Activated T-helper 2 cell treated with anti-CD3 and anti-CD28 coated beads, Interferon-gamma antibody, Interleukin-2, Interleukin-4, amounts not matched to agents 10 μg/mL and 5 μg/mL and 100 μg/mL, durations not matched to agents 14 hours and 24 hours and 36 hours (primary cell): ENCODE measurements around the gene ATP13A3. TPM values are rescaled to one million over a fixed set of nuclear protein-coding genes. Genes with fewer than 3 reads are reported as not detected.
"Not testable (repeated sequence)": the region's sequence is repeated elsewhere in the genome, so short reads cannot be mapped to it uniquely, and the experiment has no call there.

ENCODE experiments used
- DNase-seq: peaks from one replicate; pipeline ENCODE4 v3.0.0; 2021; ENCODE audit warnings: low spot score
- H3K27ac Mint-ChIP-seq: one replicate; pipeline ENCODE4 v1.8.0; 2021; ENCODE audit warnings: mixed read lengths
- H3K27me3 Mint-ChIP-seq: one replicate; pipeline ENCODE4 v1.8.0; 2021; ENCODE audit warnings: low read depth, mixed read lengths
- H3K36me3 Mint-ChIP-seq: one replicate; pipeline ENCODE4 v1.8.0; 2021; ENCODE audit warnings: low read depth, mixed read lengths
- H3K4me1 Mint-ChIP-seq: one replicate; pipeline ENCODE4 v1.8.0; 2021; ENCODE audit warnings: low read depth, mixed read lengths
- H3K4me3 Mint-ChIP-seq: one replicate; pipeline ENCODE4 v1.8.0; 2021; ENCODE audit warnings: low read depth, mild to moderate bottlenecking, moderate library complexity, mixed read lengths
- H3K9me3 Mint-ChIP-seq: one replicate; pipeline ENCODE4 v1.8.0; 2021; ENCODE audit warnings: mixed read lengths
- intact Hi-C: fragments of 100-400 bp; cut with micrococcal nuclease; formaldehyde crosslinking; loops from one replicate; pipeline ENCODE4 v1.15.1; 2023
- total RNA-seq: library from RNA; stranded (reverse); gene quantifications from 2 replicates; pipeline ENCODE4 v1.2.3, GENCODE V29; 2022

ATP13A3 gene
- total RNA-seq, 1 donor from 2014 or later: 136 TPM

- peaks cover 52% of the 10 kb centered on the region for H3K36me3 Mint-ChIP-seq
- H3K9me3 Mint-ChIP-seq, DNase-seq, intact Hi-C loops, H3K4me3 Mint-ChIP-seq, H3K27ac Mint-ChIP-seq, H3K27me3 Mint-ChIP-seq: not testable (repeated sequence)
- peaks cover 47% of the 10 kb centered on the region for H3K4me1 Mint-ChIP-seq
Observed at GRCh38 chr3:194482830-194483229, 4.0 kb downstream of the ATP13A3 start.

- H3K27me3 Mint-ChIP-seq: no peaks in the 10 kb centered on the region
- H3K27ac Mint-ChIP-seq: peak overlapping the region; percentile 53
- intact Hi-C loops: no loop called here
- peak overlapping the region; percentile 23 for H3K4me3 Mint-ChIP-seq
- peaks cover 41% of the 10 kb centered on the region for H3K4me1 Mint-ChIP-seq
- H3K9me3 Mint-ChIP-seq: no peaks in the 10 kb centered on the region
- peaks cover 52% of the 10 kb centered on the region for H3K36me3 Mint-ChIP-seq
- DNase-seq: no peak
Observed at GRCh38 chr3:194482196-194482593, 4.6 kb downstream of the ATP13A3 start.

- H3K27me3 Mint-ChIP-seq: no peaks in the 10 kb centered on the region
- peak overlapping the region; percentile 72 for H3K27ac Mint-ChIP-seq
- peaks cover 52% of the 10 kb centered on the region for H3K36me3 Mint-ChIP-seq
- no peak for DNase-seq
- H3K4me3 Mint-ChIP-seq: peak overlapping the region; percentile 23
- no peaks in the 10 kb centered on the region for H3K9me3 Mint-ChIP-seq
- peaks cover 41% of the 10 kb centered on the region for H3K4me1 Mint-ChIP-seq
- intact Hi-C loops: loop anchor here (2.0 kb wide), 1 partner anchor 103 kb away; no protein-coding TSS in a partner anchor
Observed at GRCh38 chr3:194481525-194482195, 5.1 kb downstream of the ATP13A3 start.

GRCh38 chr3:194481103-194481502, 5.7 kb downstream of the ATP13A3 start:
- DNase-seq: no peak

GRCh38 chr3:194476784-194477183, 10.0 kb downstream of the ATP13A3 start:
- no peak overlapping the region for H3K4me3 Mint-ChIP-seq
- H3K9me3 Mint-ChIP-seq: no peaks in the 10 kb centered on the region
- no peak overlapping the region for H3K27ac Mint-ChIP-seq
- peaks cover 23% of the 10 kb centered on the region for H3K36me3 Mint-ChIP-seq
- H3K4me1 Mint-ChIP-seq: peaks cover 28% of the 10 kb centered on the region
- no peaks in the 10 kb centered on the region for H3K27me3 Mint-ChIP-seq
- intact Hi-C loops: no loop called here
- no peak for DNase-seq

More at GRCh38 chr3:194481103-194481502, 5.7 kb downstream of the ATP13A3 start:
- H3K36me3 Mint-ChIP-seq: peaks cover 52% of the 10 kb centered on the region
- peaks cover 41% of the 10 kb centered on the region for H3K4me1 Mint-ChIP-seq
- H3K4me3 Mint-ChIP-seq: no peak overlapping the region
- intact Hi-C loops: loop anchor here (2.0 kb wide), 1 partner anchor 104 kb away; no protein-coding TSS in a partner anchor
- H3K9me3 Mint-ChIP-seq: no peaks in the 10 kb centered on the region
- peak overlapping the region; percentile 72 for H3K27ac Mint-ChIP-seq
- H3K27me3 Mint-ChIP-seq: no peaks in the 10 kb centered on the region

- Mint-ChIP-seq H3K36me3 (peaks cover 16% of the 10 kb centered on the region), H3K4me1 (peaks cover 22% of the 10 kb centered on the region), H3K4me3 (no peak overlapping the region), H3K27ac (no peak overlapping the region), H3K27me3 (no peaks in the 10 kb centered on the region), H3K9me3 (no peaks in the 10 kb centered on the region)
- no peak for DNase-seq
- intact Hi-C loops: no loop called here
Observed at GRCh38 chr3:194475978-194476377, 10.8 kb downstream of the ATP13A3 start.

GRCh38 chr3:194475138-194475932, 11.5 kb downstream of the ATP13A3 start:
- DNase-seq: no peak

GRCh38 chr3:194474675-194475074, 12.1 kb downstream of the ATP13A3 start:
- Mint-ChIP-seq H3K9me3 (no peaks in the 10 kb centered on the region), H3K4me1 (peaks cover 16% of the 10 kb centered on the region), H3K27ac (no peak overlapping the region), H3K36me3 (peaks cover 7% of the 10 kb centered on the region), H3K4me3 (no peak overlapping the region), H3K27me3 (no peaks in the 10 kb centered on the region)
- intact Hi-C loops: no loop called here
- no peak for DNase-seq

More at GRCh38 chr3:194475138-194475932, 11.5 kb downstream of the ATP13A3 start:
- no peaks in the 10 kb centered on the region for H3K9me3 Mint-ChIP-seq
- intact Hi-C loops: no loop called here
- H3K4me3 Mint-ChIP-seq: no peak overlapping the region
- no peaks in the 10 kb centered on the region for H3K27me3 Mint-ChIP-seq
- H3K36me3 Mint-ChIP-seq: peaks cover 13% of the 10 kb centered on the region
- no peak overlapping the region for H3K27ac Mint-ChIP-seq
- peaks cover 20% of the 10 kb centered on the region for H3K4me1 Mint-ChIP-seq

- Mint-ChIP-seq H3K27ac (no peak overlapping the region), H3K9me3 (no peaks in the 10 kb centered on the region), H3K4me1 (peaks cover 14% of the 10 kb centered on the region), H3K27me3 (no peaks in the 10 kb centered on the region), H3K36me3 (peaks cover 6% of the 10 kb centered on the region), H3K4me3 (no peak overlapping the region)
- no peak for DNase-seq
- intact Hi-C loops: loop anchor here (1.0 kb wide), 2 partner anchors 101 to 122 kb away; no protein-coding TSS in a partner anchor
Observed at GRCh38 chr3:194472290-194472920, 14.4 kb downstream of the ATP13A3 start.

- Mint-ChIP-seq H3K4me3 (no peak overlapping the region), H3K36me3 (peaks cover 6% of the 10 kb centered on the region), H3K4me1 (peaks cover 17% of the 10 kb centered on the region), H3K27me3 (no peaks in the 10 kb centered on the region), H3K27ac (no peak overlapping the region), H3K9me3 (no peaks in the 10 kb centered on the region)
- no peak for DNase-seq
- intact Hi-C loops: loop anchor here (1.0 kb wide), 2 partner anchors 101 to 122 kb away; no protein-coding TSS in a partner anchor
Observed at GRCh38 chr3:194471863-194472262, 14.9 kb downstream of the ATP13A3 start.

- Mint-ChIP-seq H3K9me3 (no peaks in the 10 kb centered on the region), H3K4me3 (no peak overlapping the region), H3K27me3 (no peaks in the 10 kb centered on the region), H3K36me3 (peaks cover 6% of the 10 kb centered on the region), H3K4me1 (peaks cover 23% of the 10 kb centered on the region), H3K27ac (no peak overlapping the region)
- no peak for DNase-seq
- intact Hi-C loops: no loop called here
Observed at GRCh38 chr3:194470615-194471014, 16.2 kb downstream of the ATP13A3 start.

- intact Hi-C loops: no loop called here
- Mint-ChIP-seq H3K27ac (no peak overlapping the region), H3K36me3 (peaks cover 6% of the 10 kb centered on the region), H3K27me3 (no peaks in the 10 kb centered on the region), H3K9me3 (no peaks in the 10 kb centered on the region), H3K4me3 (no peak overlapping the region), H3K4me1 (peaks cover 25% of the 10 kb centered on the region)
- DNase-seq: no peak
Observed at GRCh38 chr3:194469977-194470376, 16.8 kb downstream of the ATP13A3 start.
